Osteoblast (primary cell): ENCODE measurements around the gene SRRT. TPM values are rescaled to one million over a fixed set of nuclear protein-coding genes. Genes with fewer than 3 reads are reported as not detected.

Source experiments
- DNase-seq: peaks from one replicate; pipeline ENCODE4 v3.0.0; 2011; ENCODE audit warnings: low spot score, mixed read lengths; ENCODE audit not compliant: insufficient read length; ENCODE audit errors: missing footprints
- H2AFZ ChIP-seq: 2 replicates; pipeline ENCODE4 v1.6.0; 2011; ENCODE audit warnings: mild to moderate bottlenecking, low read length
- H3K27ac ChIP-seq: 2 replicates; pipeline ENCODE4 v1.5.1; 2011; ENCODE audit warnings: mild to moderate bottlenecking, low read depth, low read length, moderate library complexity
- H3K27me3 ChIP-seq: 2 replicates; pipeline ENCODE4 v1.6.0; 2012; ENCODE audit warnings: mild to moderate bottlenecking, control low read depth, inconsistent platforms, low read length, moderate library complexity; ENCODE audit not compliant: insufficient read depth
- H3K36me3 ChIP-seq: 2 replicates; pipeline ENCODE4 v1.5.1; 2011; ENCODE audit warnings: mild to moderate bottlenecking, low read length, control low read depth, moderate library complexity; ENCODE audit not compliant: insufficient read depth
- H3K4me1 ChIP-seq: 2 replicates; pipeline ENCODE4 v1.5.1; 2011; ENCODE audit warnings: mild to moderate bottlenecking, low read length, control low read depth, moderate library complexity; ENCODE audit not compliant: insufficient read depth
- H3K4me2 ChIP-seq: 2 replicates; pipeline ENCODE4 v1.6.0; 2011; ENCODE audit warnings: mild to moderate bottlenecking, low read length; ENCODE audit not compliant: insufficient read depth
- H3K4me3 ChIP-seq: fragments of 200-600 bp; sonication (generic); 3 replicates; pipeline ENCODE4 v1.5.1; 2012; ENCODE audit warnings: mild to moderate bottlenecking, low read length, inconsistent platforms; ENCODE audit not compliant: insufficient read depth
- H3K79me2 ChIP-seq: 2 replicates; pipeline ENCODE4 v1.6.0; 2012; ENCODE audit warnings: mild to moderate bottlenecking, low read length, control low read depth, inconsistent platforms; ENCODE audit not compliant: insufficient read depth
- H3K9me3 ChIP-seq: 2 replicates; pipeline ENCODE4 v1.5.1; 2011; ENCODE audit warnings: low read depth, low read length, control low read depth
- H4K20me1 ChIP-seq: 2 replicates; pipeline ENCODE4 v1.6.0; 2012; ENCODE audit warnings: mild to moderate bottlenecking, low read length, control low read depth; ENCODE audit not compliant: insufficient read depth
- total RNA-seq: library from RNA; depleted of rRNA; stranded (reverse); fragments of >200 nt; gene quantifications from 2 replicates; pipeline ENCODE4 v1.2.3, GENCODE V29; 2012
- TF ChIP-seq, protein P1 (sequence below): IDR thresholded peaks from 2 replicates; pipeline ENCODE4 v1.5.1; 2011; ENCODE audit warnings: mild to moderate bottlenecking, low read depth, low read length, moderate library complexity; ENCODE audit errors: extremely low read depth

SRRT gene
- 31.2 and 42.0 TPM in 2 replicates for total RNA-seq

DNA sequence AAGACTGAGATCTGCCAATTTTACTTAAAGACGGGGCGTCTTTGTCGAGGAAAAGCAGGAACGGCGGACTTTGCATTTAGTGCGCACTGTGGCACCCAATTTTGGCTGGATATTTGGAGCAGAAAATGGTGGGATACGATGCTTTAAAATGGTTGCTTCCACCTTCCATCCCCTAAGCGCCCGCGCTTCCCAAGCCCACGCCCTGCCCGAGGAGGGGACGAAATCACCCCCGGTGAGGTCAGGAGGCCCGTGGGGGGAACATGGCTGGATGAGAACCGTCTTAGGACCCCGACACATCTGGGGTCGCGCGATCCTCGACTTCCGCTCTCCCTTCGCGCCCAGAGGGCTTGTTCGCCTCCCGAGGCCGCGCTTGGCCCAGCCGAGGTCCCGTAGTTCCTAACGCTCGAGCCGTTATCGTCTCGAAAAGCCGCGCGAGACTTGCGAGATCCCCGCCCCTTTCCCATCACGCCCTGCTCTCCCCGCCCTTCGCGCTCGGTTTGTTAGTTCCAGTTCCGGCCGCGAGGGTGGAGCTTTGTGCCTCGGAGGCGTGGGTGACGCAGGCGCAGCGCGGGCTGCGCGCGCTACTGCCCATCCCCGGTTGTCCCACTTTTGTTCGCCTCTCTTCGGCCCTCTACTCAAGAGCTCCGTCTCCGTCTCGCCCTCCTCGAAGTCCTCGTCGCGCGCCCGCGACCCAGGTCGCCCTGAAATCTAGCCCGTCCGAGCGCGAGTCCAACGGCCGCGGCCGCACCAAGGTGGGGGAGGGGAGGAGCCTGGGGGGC, at the start of gene SRRT:
TSS of gene SRRT (plus strand) at position 527 of the 779 bp plus-strand sequence. CDS start 488 bp downstream, outside the sequence.
- peak; percentile 100 for DNase-seq
- TF ChIP-seq, protein P1, sequence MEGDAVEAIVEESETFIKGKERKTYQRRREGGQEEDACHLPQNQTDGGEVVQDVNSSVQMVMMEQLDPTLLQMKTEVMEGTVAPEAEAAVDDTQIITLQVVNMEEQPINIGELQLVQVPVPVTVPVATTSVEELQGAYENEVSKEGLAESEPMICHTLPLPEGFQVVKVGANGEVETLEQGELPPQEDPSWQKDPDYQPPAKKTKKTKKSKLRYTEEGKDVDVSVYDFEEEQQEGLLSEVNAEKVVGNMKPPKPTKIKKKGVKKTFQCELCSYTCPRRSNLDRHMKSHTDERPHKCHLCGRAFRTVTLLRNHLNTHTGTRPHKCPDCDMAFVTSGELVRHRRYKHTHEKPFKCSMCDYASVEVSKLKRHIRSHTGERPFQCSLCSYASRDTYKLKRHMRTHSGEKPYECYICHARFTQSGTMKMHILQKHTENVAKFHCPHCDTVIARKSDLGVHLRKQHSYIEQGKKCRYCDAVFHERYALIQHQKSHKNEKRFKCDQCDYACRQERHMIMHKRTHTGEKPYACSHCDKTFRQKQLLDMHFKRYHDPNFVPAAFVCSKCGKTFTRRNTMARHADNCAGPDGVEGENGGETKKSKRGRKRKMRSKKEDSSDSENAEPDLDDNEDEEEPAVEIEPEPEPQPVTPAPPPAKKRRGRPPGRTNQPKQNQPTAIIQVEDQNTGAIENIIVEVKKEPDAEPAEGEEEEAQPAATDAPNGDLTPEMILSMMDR = peak; percentile 12
- Histone ChIP-seq H3K9me3 (no peaks in the 10 kb centered on the region), H3K4me2 (peak within 1 kb of the TSS; percentile 92), H3K79me2 (peaks cover 84% of the 10 kb centered on the region), H3K4me1 (peaks cover 23% of the 10 kb centered on the region), H3K27me3 (no peaks in the 10 kb centered on the region), H3K4me3 (peak within 1 kb of the TSS; percentile 97), H4K20me1 (peaks cover 22% of the 10 kb centered on the region), H3K27ac (peak within 1 kb of the TSS; percentile 96), H2AFZ (peak within 1 kb of the TSS; percentile 95), H3K36me3 (peaks cover 77% of the 10 kb centered on the region)

GRCh38 chr7:100825215-100825671, 49.7 kb upstream of the SRRT start:
- Histone ChIP-seq H3K4me3 (peak overlapping the region; percentile 77), H3K4me1 (peaks cover 19% of the 10 kb centered on the region), H3K79me2 (peaks cover 11% of the 10 kb centered on the region), H3K27me3 (no peaks in the 10 kb centered on the region), H3K4me2 (peak overlapping the region; percentile 80), H3K9me3 (no peaks in the 10 kb centered on the region), H3K27ac (no peak overlapping the region), H2AFZ (peak overlapping the region; percentile 56), H3K36me3 (no peaks in the 10 kb centered on the region), H4K20me1 (peaks cover 3% of the 10 kb centered on the region)
- TF ChIP-seq, protein P1 = no peak
- DNase-seq = peak; percentile 83

GRCh38 chr7:100825751-100826513, 49.0 kb upstream of the SRRT start:
- H3K4me1 ChIP-seq = peaks cover 19% of the 10 kb centered on the region
- H2AFZ ChIP-seq = peak overlapping the region; percentile 67
- no peak overlapping the region for H3K27ac ChIP-seq
- H3K27me3 ChIP-seq = no peaks in the 10 kb centered on the region
- no peaks in the 10 kb centered on the region for H3K9me3 ChIP-seq
- peak; percentile 93 for DNase-seq
- peak overlapping the region; percentile 80 for H3K4me2 ChIP-seq
- peaks cover 3% of the 10 kb centered on the region for H4K20me1 ChIP-seq
- TF ChIP-seq, protein P1 = peak; percentile 31
- peaks cover 11% of the 10 kb centered on the region for H3K79me2 ChIP-seq
- H3K4me3 ChIP-seq = peak overlapping the region; percentile 77
- H3K36me3 ChIP-seq = no peaks in the 10 kb centered on the region
